ENCODE measurements around the gene GPR15. TPM values are rescaled to one million over a fixed set of nuclear protein-coding genes. Genes with fewer than 3 reads are reported as not detected.

GPR15 gene
- not detected in 2 replicates for total RNA-seq (2014; rRNA removed; shearing (Covaris generic))

GRCh38 chr3:98531622-98532274 is at the start of gene GPR15:
GPR15 (plus strand) TSS chr3:98531978; CDS start chr3:98532034, 56 bp downstream.

DNA sequence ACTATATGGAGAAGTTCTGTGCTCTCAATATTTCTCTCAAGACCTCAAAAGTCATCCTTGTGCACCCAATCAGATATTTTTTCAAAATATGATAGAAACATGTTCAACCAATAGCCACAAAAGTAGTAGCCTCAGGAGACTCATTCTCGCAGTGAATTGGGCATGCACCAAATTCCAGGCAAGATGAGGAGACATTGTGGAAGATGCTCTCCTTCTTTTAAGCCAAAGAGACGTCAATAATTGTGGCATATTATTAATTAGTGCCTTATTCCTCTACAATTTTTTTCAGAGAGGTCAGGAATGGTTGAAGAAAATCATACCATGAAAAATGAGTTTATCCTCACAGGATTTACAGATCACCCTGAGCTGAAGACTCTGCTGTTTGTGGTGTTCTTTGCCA is 34.4 kb upstream of the GPR15 start, which contains the start of gene OR5K2:
Gene OR5K2, plus strand, starts transcription at position 301 of the 400 bp plus-strand sequence. Its CDS starts 0 bp downstream, at position 301.

GRCh38 chr3:98522544-98523281 is 9.1 kb upstream of the GPR15 start, which contains the start of gene CLDND1:
CLDND1 (minus strand) TSS chr3:98522902; CDS start chr3:98521424, 1,478 bp downstream.

Small RNAs within 50 kb of the gene (small RNA-seq; reads per million reads assigned to genes)
- not detected for gene RPL38P4

Other genes starting within 250 kb of the GPR15 start
- gene OR5H2, start 249.5 kb upstream of the GPR15 start, total RNA-seq (2014; rRNA removed; shearing (Covaris generic)), result not detected in 2 replicates
- gene OR5K4, start 178.1 kb upstream of the GPR15 start, total RNA-seq (2014; rRNA removed; shearing (Covaris generic)), result not detected in 2 replicates
- gene OR5K3, start 141.3 kb upstream of the GPR15 start, total RNA-seq (2014; rRNA removed; shearing (Covaris generic)), result not detected in 2 replicates
- gene OR5K1, start 68.8 kb upstream of the GPR15 start, total RNA-seq (2014; rRNA removed; shearing (Covaris generic)), result not detected in 2 replicates
- not detected in 2 replicates for gene OR5K2, start 34.3 kb upstream of the GPR15 start, total RNA-seq (2014; rRNA removed; shearing (Covaris generic))
- gene CLDND1, start 9.1 kb upstream of the GPR15 start, total RNA-seq (2014; rRNA removed; shearing (Covaris generic)), result 137 and 140 TPM in 2 replicates
- gene CPOX, start 61.6 kb downstream of the GPR15 start, total RNA-seq (2014; rRNA removed; shearing (Covaris generic)), result 58.6 and 63.0 TPM in 2 replicates
- 3.0 and 4.4 TPM in 2 replicates for gene ST3GAL6, start 231.4 kb downstream of the GPR15 start, total RNA-seq (2014; rRNA removed; shearing (Covaris generic))

Data from A375 (cell line).